ENCODE data around the gene ALOX12B.

DNA sequence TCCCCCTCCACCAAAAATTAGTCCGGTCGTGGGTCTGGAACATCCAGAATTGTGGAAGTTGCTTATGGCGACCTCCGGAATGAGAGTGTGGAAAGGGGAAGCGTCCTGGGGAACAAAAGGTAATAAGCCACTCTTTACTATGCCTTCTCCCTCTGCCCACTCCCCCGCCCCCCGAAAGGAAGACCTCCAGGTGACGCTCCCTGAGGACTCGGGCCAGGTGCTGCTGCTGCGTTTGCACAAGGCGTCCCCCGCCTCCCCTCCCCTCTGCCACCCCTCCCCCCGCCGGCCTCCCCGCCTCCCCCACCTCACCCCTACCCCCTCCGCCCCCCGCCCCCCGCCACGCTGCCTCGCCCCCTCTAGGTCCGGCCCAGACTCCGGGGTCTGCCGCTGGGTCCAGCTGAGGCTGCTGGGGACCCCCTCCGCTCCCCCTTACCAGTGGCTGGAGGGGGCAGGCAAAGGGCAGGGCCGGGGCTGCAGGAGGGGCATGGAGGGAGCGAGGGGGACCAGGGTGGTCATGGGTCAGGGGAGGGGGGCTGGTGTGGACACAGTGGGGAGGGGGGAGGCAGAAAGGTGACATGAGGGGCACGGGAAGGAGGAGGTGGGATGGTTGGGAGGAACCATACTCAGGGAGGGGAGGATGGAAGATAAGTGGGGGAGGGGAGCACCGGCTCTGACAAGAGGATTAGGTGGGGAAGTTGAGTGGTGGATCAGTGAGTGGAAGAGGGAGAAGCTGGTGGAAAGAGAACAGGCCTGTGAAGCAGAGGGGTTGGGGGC is 23.6 kb downstream of the ALOX12B start:
- TF ChIP-seq, protein P1, sequence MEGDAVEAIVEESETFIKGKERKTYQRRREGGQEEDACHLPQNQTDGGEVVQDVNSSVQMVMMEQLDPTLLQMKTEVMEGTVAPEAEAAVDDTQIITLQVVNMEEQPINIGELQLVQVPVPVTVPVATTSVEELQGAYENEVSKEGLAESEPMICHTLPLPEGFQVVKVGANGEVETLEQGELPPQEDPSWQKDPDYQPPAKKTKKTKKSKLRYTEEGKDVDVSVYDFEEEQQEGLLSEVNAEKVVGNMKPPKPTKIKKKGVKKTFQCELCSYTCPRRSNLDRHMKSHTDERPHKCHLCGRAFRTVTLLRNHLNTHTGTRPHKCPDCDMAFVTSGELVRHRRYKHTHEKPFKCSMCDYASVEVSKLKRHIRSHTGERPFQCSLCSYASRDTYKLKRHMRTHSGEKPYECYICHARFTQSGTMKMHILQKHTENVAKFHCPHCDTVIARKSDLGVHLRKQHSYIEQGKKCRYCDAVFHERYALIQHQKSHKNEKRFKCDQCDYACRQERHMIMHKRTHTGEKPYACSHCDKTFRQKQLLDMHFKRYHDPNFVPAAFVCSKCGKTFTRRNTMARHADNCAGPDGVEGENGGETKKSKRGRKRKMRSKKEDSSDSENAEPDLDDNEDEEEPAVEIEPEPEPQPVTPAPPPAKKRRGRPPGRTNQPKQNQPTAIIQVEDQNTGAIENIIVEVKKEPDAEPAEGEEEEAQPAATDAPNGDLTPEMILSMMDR (IDR thresholded peaks at IDR 0.05; ENCODE audit: insufficient read depth, low read length, poor library complexity, severe bottlenecking): no peak
- no peak for TF ChIP-seq EZH2phosphoT487 (conservative IDR thresholded peaks at IDR 0.05; ENCODE audit: low read length)
